Neuronal stem cell (in vitro differentiated cells): ENCODE results near the gene CBX2.
A peak's percentile ranks its signal among the peaks of the same experiment; 100 is the strongest.

Source experiments
- DNase-seq: peaks from one replicate; pipeline ENCODE4 v3.0.0-alpha.2; 2013; ENCODE audit warnings: low spot score
- H2AFZ ChIP-seq: one replicate; pipeline ENCODE4 v1.6.1; 2013; ENCODE audit warnings: mild to moderate bottlenecking, low read length, inconsistent platforms
- H2AK5ac ChIP-seq: 2 replicates; pipeline ENCODE4 v1.6.1; 2013; ENCODE audit warnings: low read depth, mild to moderate bottlenecking, inconsistent platforms, low read length, moderate library complexity, mixed read lengths
- H2BK120ac ChIP-seq: 2 replicates; pipeline ENCODE4 v1.6.1; 2013; ENCODE audit warnings: low read depth, mild to moderate bottlenecking, inconsistent platforms, low read length, moderate library complexity, mixed read lengths
- H2BK12ac ChIP-seq: one replicate; pipeline ENCODE4 v1.6.1; 2013; ENCODE audit warnings: low read length, inconsistent platforms
- H2BK15ac ChIP-seq: 2 replicates; pipeline ENCODE4 v1.6.1; 2013; ENCODE audit warnings: mild to moderate bottlenecking, low read length, inconsistent platforms, mixed read lengths
- H2BK5ac ChIP-seq: one replicate; pipeline ENCODE4 v1.6.1; 2013; ENCODE audit warnings: inconsistent platforms, mild to moderate bottlenecking, low read length, moderate library complexity
- H3K14ac ChIP-seq: one replicate; pipeline ENCODE4 v1.6.1; 2013; ENCODE audit warnings: low read length, inconsistent platforms
- H3K18ac ChIP-seq: 2 replicates; pipeline ENCODE4 v1.6.1; 2013; ENCODE audit warnings: low read length, inconsistent platforms
- H3K23ac ChIP-seq: 2 replicates; pipeline ENCODE4 v1.6.1; 2013; ENCODE audit warnings: low read depth, mild to moderate bottlenecking, mixed read lengths, low read length, inconsistent platforms; ENCODE audit not compliant: poor library complexity
- H3K27ac ChIP-seq: replicated peaks from 3 replicates; pipeline ENCODE4 v1.5.1; 2013; ENCODE audit warnings: low read length, inconsistent platforms
- H3K27me3 ChIP-seq, 3 experiments: 2 replicates each; pipeline ENCODE4 v1.6.1; 2013; ENCODE audit warnings: low read length in 3 of 3, mild to moderate bottlenecking in 2 of 3, inconsistent platforms in 1 of 3, low read depth in 1 of 3, mixed read lengths in 1 of 3, moderate library complexity in 1 of 3; ENCODE audit not compliant: control insufficient read depth in 3 of 3, insufficient read depth in 3 of 3
- H3K36me3 ChIP-seq, 2 donors: replicated peaks in 1 of 2; 2 replicates each; pipeline ENCODE4 v1.6.1; 2013; ENCODE audit warnings: low read length in 2 of 2; ENCODE audit not compliant: control insufficient read depth in 2 of 2, insufficient read depth in 2 of 2
- H3K4ac ChIP-seq: 2 replicates; pipeline ENCODE4 v1.6.1; 2013; ENCODE audit warnings: inconsistent platforms, mild to moderate bottlenecking, low read length, moderate library complexity
- H3K4me1 ChIP-seq, 2 donors: 1 replicate in 1 of 2; 2 replicates in 1 of 2; pipeline ENCODE4 v1.6.1; 2013; ENCODE audit warnings: low read length in 2 of 2, low read depth in 1 of 2; ENCODE audit not compliant: control insufficient read depth in 2 of 2, insufficient read depth in 1 of 2
- H3K4me2 ChIP-seq: one replicate; pipeline ENCODE4 v1.6.1; 2013; ENCODE audit warnings: mild to moderate bottlenecking, low read length, inconsistent platforms; ENCODE audit not compliant: insufficient read depth, poor library complexity, severe bottlenecking
- H3K4me3 ChIP-seq, 2 donors: 2 replicates each; pipeline ENCODE4 v1.5.1; 2013; ENCODE audit warnings: low read length in 2 of 2, mild to moderate bottlenecking in 2 of 2, inconsistent platforms in 1 of 2, moderate library complexity in 1 of 2
- H3K79me1 ChIP-seq: one replicate; pipeline ENCODE4 v1.6.1; 2013; ENCODE audit warnings: low read depth, mild to moderate bottlenecking, inconsistent platforms, low read length, moderate library complexity
- H3K9ac ChIP-seq: one replicate; pipeline ENCODE4 v1.6.1; 2013; ENCODE audit warnings: mild to moderate bottlenecking, low read depth, low read length, inconsistent platforms; ENCODE audit not compliant: poor library complexity
- H3K9me3 ChIP-seq, 2 donors: replicated peaks in 1 of 2; 2 replicates each; pipeline versions ENCODE3 to v1.6.1; 2013; ENCODE audit warnings: low read length in 2 of 2, mild to moderate bottlenecking in 2 of 2, inconsistent platforms in 1 of 2, low read depth in 1 of 2, mixed read lengths in 1 of 2, moderate library complexity in 1 of 2; ENCODE audit not compliant: control insufficient read depth in 2 of 2, insufficient read depth in 1 of 2
- H4K8ac ChIP-seq: one replicate; pipeline ENCODE4 v1.6.1; 2013; ENCODE audit warnings: low read depth, mild to moderate bottlenecking, inconsistent platforms, low read length, moderate library complexity
- H4K91ac ChIP-seq: one replicate; pipeline ENCODE4 v1.6.1; 2013; ENCODE audit warnings: low read length, low read depth, mild to moderate bottlenecking, inconsistent platforms; ENCODE audit not compliant: poor library complexity
- WGBS, 2 donors: extraction: QIAGEN DNeasy Blood & Tissue Kit; methylation state at CpG; one replicate each; pipeline ENCODE4 v1.1.7; 2013; ENCODE audit warnings: missing lambda C conversion rate in 2 of 2, mixed read lengths in 1 of 2; ENCODE audit not compliant: insufficient read length in 2 of 2, insufficient replicate concordance in 1 of 2; ENCODE audit errors: extremely low coverage in 2 of 2; 5-methylcytosine and 5-hydroxymethylcytosine counted together

The CBX2 gene

DNA sequence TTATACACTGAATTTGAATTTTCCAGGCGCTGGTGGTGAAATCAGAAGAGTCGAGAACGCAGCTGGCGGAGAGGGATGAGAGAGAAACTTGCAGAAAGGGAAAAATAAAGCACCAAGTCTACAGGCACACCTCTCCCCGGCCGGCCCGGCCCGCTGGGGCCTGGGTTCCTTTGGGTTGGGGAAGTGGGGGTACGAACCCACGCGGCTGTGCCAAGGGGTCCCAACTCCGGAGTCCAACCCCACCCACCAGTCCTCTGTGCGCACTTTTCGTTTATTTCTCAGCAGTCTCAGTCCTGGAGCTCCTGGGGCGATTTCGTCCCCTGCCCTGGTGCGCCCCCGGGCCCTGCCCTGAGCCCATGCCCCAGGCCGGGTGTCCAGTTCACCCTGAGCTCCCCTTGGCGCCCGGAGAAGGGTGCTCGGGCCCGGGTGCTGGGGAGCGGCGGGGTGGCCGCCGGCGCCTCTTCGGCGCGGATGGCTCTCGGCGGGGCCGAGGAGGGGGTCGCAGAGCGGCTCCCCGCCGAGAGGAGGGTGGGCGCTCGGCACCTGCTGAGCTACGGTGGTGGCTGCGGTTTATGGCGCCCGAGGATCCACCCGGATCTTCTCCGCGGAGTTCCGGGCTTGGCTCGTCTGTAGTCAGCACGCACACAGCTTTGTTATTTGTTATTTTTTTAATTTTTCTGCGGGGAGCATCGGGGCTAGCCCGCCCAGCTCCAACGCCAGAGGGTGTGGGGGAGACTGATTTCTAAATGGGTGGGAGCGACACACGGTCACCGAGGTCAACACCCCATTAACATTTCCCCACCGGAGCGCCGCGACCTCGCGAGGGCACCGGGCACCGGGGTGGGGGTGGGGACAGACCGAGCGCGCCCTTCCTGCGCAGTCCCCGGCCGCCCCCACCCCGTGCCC lies 34.7 kb downstream of the CBX2 start:
- Histone ChIP-seq H3K36me3 (no peaks in the 10 kb centered on the region), H3K9ac (peak overlapping the region; percentile 54), H2AFZ (peak overlapping the region; percentile 60), H3K27ac (no peak overlapping the region), H2BK120ac (no peak overlapping the region), H2BK15ac (peak overlapping the region; percentile 99), H3K9me3 (peaks cover 3 to 8% of the 10 kb centered on the region in 2 donors), H3K79me1 (no peaks in the 10 kb centered on the region), H3K4me3 (peak overlapping the region; percentile 21 to 54), H3K4ac (no peak overlapping the region), H3K23ac (peak overlapping the region; percentile 44), H3K4me2 (peak overlapping the region; percentile 85), H2BK5ac (no peak overlapping the region), H2BK12ac (peak overlapping the region; percentile 97), H2AK5ac (peak overlapping the region; percentile 97), H3K18ac (peak overlapping the region; percentile 85), H4K8ac (no peak overlapping the region), H3K4me1 (peaks cover 32 to 35% of the 10 kb centered on the region in 2 donors), H3K27me3 (peaks cover 59 to 89% (median 63%) of the 10 kb centered on the region in 3 experiments), H4K91ac (no peak overlapping the region), H3K14ac (no peak overlapping the region)
- DNase-seq: no peak
- no CpG with 5 or more reads among the region's 72 CpGs for WGBS, 2 donors

DNA sequence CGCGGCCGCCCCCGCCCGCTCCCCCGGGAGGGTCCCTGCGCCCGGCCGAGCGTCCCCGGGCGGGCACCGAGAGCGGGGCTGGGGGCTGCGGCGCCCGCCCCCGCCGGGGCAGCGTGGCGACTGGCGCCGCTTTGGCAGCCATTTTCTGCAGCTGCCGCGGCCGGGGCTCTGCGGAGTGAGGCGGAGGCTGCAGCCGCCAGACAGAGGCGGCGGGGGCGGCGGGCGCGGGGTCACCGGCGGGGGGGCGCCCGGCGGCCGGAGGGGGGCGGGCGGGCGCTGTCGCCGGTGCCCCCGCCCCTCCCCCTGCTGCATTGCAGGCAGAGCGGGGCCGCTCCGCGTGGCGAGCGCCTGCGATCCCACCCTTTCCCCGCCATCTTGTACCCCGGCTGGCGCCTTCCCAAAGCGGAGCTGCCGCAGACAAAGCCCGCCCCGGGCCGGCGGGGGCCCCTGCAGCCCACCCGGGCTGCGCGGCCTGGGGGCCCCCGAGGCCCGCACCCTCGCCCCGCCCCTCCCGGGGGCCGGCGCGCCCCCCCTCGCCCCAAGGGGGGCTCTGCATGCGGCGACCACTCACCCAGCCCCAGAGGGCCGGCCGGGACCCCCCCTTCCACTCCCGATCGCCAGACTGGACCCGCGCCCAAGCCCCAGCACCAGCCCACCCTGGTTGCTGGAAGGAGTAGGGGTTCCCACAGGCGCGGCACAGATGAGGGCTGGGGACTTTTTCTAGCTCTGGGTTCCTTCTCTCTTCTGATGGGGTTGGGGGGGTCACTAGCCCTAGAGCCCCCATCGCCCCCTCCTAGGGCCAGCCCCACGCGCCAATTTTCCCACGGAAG lies 35.6 kb downstream of the CBX2 start:
- H3K27me3 ChIP-seq: peaks cover 59 to 89% (median 63%) of the 10 kb centered on the region in 3 experiments
- H3K18ac ChIP-seq: peak overlapping the region; percentile 97
- H3K23ac ChIP-seq: no peak overlapping the region
- no peak overlapping the region for H3K14ac ChIP-seq
- peak overlapping the region; percentile 54 for H3K9ac ChIP-seq
- DNase-seq: no peak
- peak overlapping the region; percentile 99 for H2AK5ac ChIP-seq
- H3K9me3 ChIP-seq: peaks cover 3 to 8% of the 10 kb centered on the region in 2 donors
- H3K4ac ChIP-seq: peak overlapping the region; percentile 54
- peaks cover 32 to 35% of the 10 kb centered on the region in 2 donors for H3K4me1 ChIP-seq
- H3K36me3 ChIP-seq: no peaks in the 10 kb centered on the region
- no peak overlapping the region for H3K27ac ChIP-seq
- peak overlapping the region; percentile 82 for H2AFZ ChIP-seq
- H3K4me2 ChIP-seq: peak overlapping the region; percentile 85
- no peak overlapping the region for H2BK5ac ChIP-seq
- no peak overlapping the region for H4K91ac ChIP-seq
- peak overlapping the region; percentile 99 for H2BK15ac ChIP-seq
- no peaks in the 10 kb centered on the region for H3K79me1 ChIP-seq
- H2BK120ac ChIP-seq: peak overlapping the region; percentile 22
- H3K4me3 ChIP-seq: peak overlapping the region; percentile 54 to 69
- H2BK12ac ChIP-seq: no peak overlapping the region
- no CpG with 5 or more reads among the region's 89 CpGs for WGBS, 2 donors
- H4K8ac ChIP-seq: no peak overlapping the region

GRCh38 chr17:79814127-79814973 lies 36.4 kb downstream of the CBX2 start:
- Histone ChIP-seq H3K27ac (no peak overlapping the region), H3K79me1 (no peaks in the 10 kb centered on the region), H3K36me3 (no peaks in the 10 kb centered on the region), H3K27me3 (peaks cover 54 to 86% (median 65%) of the 10 kb centered on the region in 3 experiments), H2BK15ac (peak overlapping the region; percentile 99), H2AFZ (peak overlapping the region; percentile 82), H3K9me3 (peaks cover 3 to 6% of the 10 kb centered on the region in 2 donors), H3K9ac (peak overlapping the region; percentile 67), H3K4ac (peak overlapping the region; percentile 96), H3K4me1 (peaks cover 26 to 29% of the 10 kb centered on the region in 2 donors), H3K14ac (peak overlapping the region; percentile 47), H4K91ac (peak overlapping the region; percentile 81), H3K4me3 (no peak overlapping the region), H2BK5ac (peak overlapping the region; percentile 85), H2BK12ac (peak overlapping the region; percentile 67), H3K18ac (peak overlapping the region; percentile 97), H2AK5ac (peak overlapping the region; percentile 99), H4K8ac (no peak overlapping the region), H2BK120ac (peak overlapping the region; percentile 95), H3K23ac (peak overlapping the region; percentile 94), H3K4me2 (peak overlapping the region; percentile 85)
- no CpG with 5 or more reads among the region's 43 CpGs for WGBS, 2 donors
- no peak for DNase-seq
